ENCODE results near the gene MACROD2.

- no peak for TF ChIP-seq EZH2phosphoT487 (conservative IDR thresholded peaks at IDR 0.05; ENCODE audit: low read length)
- TF ChIP-seq, protein P1, sequence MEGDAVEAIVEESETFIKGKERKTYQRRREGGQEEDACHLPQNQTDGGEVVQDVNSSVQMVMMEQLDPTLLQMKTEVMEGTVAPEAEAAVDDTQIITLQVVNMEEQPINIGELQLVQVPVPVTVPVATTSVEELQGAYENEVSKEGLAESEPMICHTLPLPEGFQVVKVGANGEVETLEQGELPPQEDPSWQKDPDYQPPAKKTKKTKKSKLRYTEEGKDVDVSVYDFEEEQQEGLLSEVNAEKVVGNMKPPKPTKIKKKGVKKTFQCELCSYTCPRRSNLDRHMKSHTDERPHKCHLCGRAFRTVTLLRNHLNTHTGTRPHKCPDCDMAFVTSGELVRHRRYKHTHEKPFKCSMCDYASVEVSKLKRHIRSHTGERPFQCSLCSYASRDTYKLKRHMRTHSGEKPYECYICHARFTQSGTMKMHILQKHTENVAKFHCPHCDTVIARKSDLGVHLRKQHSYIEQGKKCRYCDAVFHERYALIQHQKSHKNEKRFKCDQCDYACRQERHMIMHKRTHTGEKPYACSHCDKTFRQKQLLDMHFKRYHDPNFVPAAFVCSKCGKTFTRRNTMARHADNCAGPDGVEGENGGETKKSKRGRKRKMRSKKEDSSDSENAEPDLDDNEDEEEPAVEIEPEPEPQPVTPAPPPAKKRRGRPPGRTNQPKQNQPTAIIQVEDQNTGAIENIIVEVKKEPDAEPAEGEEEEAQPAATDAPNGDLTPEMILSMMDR (IDR thresholded peaks at IDR 0.05; ENCODE audit: insufficient read depth, low read length, poor library complexity, severe bottlenecking) = no peak
Observed at GRCh38 chr20:15482525-15482924, 1487.2 kb downstream of the MACROD2 start.
